Osteoblast (primary cell): ENCODE data around the gene MAPK14. TPM values are rescaled to one million over a fixed set of nuclear protein-coding genes. Genes with fewer than 3 reads are reported as not detected.

ENCODE experiments used
- DNase-seq: peaks from one replicate; pipeline ENCODE4 v3.0.0; 2011; ENCODE audit warnings: low spot score, mixed read lengths; ENCODE audit not compliant: insufficient read length; ENCODE audit errors: missing footprints
- H2AFZ ChIP-seq: 2 replicates; pipeline ENCODE4 v1.6.0; 2011; ENCODE audit warnings: mild to moderate bottlenecking, low read length
- H3K27ac ChIP-seq: 2 replicates; pipeline ENCODE4 v1.5.1; 2011; ENCODE audit warnings: mild to moderate bottlenecking, low read depth, low read length, moderate library complexity
- H3K27me3 ChIP-seq: 2 replicates; pipeline ENCODE4 v1.6.0; 2012; ENCODE audit warnings: mild to moderate bottlenecking, control low read depth, inconsistent platforms, low read length, moderate library complexity; ENCODE audit not compliant: insufficient read depth
- H3K36me3 ChIP-seq: 2 replicates; pipeline ENCODE4 v1.5.1; 2011; ENCODE audit warnings: mild to moderate bottlenecking, low read length, control low read depth, moderate library complexity; ENCODE audit not compliant: insufficient read depth
- H3K4me1 ChIP-seq: 2 replicates; pipeline ENCODE4 v1.5.1; 2011; ENCODE audit warnings: mild to moderate bottlenecking, low read length, control low read depth, moderate library complexity; ENCODE audit not compliant: insufficient read depth
- H3K4me2 ChIP-seq: 2 replicates; pipeline ENCODE4 v1.6.0; 2011; ENCODE audit warnings: mild to moderate bottlenecking, low read length; ENCODE audit not compliant: insufficient read depth
- H3K4me3 ChIP-seq: fragments of 200-600 bp; sonication (generic); 3 replicates; pipeline ENCODE4 v1.5.1; 2012; ENCODE audit warnings: mild to moderate bottlenecking, low read length, inconsistent platforms; ENCODE audit not compliant: insufficient read depth
- H3K79me2 ChIP-seq: 2 replicates; pipeline ENCODE4 v1.6.0; 2012; ENCODE audit warnings: mild to moderate bottlenecking, low read length, control low read depth, inconsistent platforms; ENCODE audit not compliant: insufficient read depth
- H3K9me3 ChIP-seq: 2 replicates; pipeline ENCODE4 v1.5.1; 2011; ENCODE audit warnings: low read depth, low read length, control low read depth
- H4K20me1 ChIP-seq: 2 replicates; pipeline ENCODE4 v1.6.0; 2012; ENCODE audit warnings: mild to moderate bottlenecking, low read length, control low read depth; ENCODE audit not compliant: insufficient read depth
- CTCF ChIP-seq: IDR thresholded peaks from 2 replicates; pipeline ENCODE4 v1.5.1; 2011; ENCODE audit warnings: mild to moderate bottlenecking, low read depth, low read length, moderate library complexity; ENCODE audit errors: extremely low read depth
- total RNA-seq: library from RNA; depleted of rRNA; stranded (reverse); fragments of >200 nt; gene quantifications from 2 replicates; pipeline ENCODE4 v1.2.3, GENCODE V29; 2012

MAPK14 gene
- total RNA-seq, 1 donor, result 90.5 TPM

DNA sequence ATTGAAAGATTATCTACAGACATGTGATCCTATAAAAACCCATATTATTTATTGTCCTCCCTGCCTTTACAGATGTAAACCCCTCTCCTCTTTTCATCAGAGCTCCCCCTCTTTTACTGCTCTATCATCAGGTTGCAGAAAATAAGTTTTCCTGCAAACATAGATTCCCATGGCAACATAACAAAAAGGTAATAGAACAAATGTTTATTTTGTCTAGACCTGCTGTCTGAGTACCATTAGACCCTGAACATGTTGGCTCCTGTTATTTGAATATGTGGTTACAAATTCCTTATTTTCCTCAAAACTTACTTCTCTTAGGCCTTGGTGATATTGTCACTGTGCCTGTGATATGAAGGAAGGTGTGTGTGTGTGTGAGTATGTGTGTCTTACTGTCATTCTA lies 11.5 kb downstream of the MAPK14 start:
- no peak overlapping the region for H3K4me3 ChIP-seq
- H4K20me1 ChIP-seq, result peaks cover 76% of the 10 kb centered on the region
- H3K4me1 ChIP-seq, result peaks cover 9% of the 10 kb centered on the region
- H3K27me3 ChIP-seq, result no peaks in the 10 kb centered on the region
- H2AFZ ChIP-seq, result no peak overlapping the region
- no peaks in the 10 kb centered on the region for H3K9me3 ChIP-seq
- H3K4me2 ChIP-seq, result no peak overlapping the region
- no peak overlapping the region for H3K27ac ChIP-seq
- peaks cover 98% of the 10 kb centered on the region for H3K79me2 ChIP-seq
- no peak for TF ChIP-seq CTCF
- no peak for DNase-seq
- no peaks in the 10 kb centered on the region for H3K36me3 ChIP-seq

DNA sequence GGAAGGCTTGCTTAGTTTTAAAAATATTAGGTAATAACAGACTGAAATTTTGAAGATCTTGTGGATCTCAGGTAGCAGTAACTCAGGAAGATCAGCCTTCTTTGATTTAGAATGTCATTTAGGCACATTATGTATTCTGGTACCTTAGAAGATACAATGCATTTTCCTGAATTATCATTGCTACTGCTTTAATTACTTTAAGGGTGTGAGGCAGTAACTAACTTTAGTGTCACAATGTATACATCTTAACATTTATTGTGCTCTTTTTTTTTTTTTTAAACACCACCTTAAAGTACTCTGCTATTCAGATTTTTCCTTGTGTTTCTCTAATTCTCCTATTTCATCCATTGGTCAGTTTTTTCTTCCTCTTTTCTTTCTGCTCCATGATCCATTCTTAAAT lies 13.3 kb downstream of the MAPK14 start:
- Histone ChIP-seq H3K27ac (no peak overlapping the region), H3K27me3 (no peaks in the 10 kb centered on the region), H3K79me2 (peaks cover 96% of the 10 kb centered on the region), H3K9me3 (no peaks in the 10 kb centered on the region), H4K20me1 (peaks cover 72% of the 10 kb centered on the region), H3K4me2 (no peak overlapping the region), H3K36me3 (no peaks in the 10 kb centered on the region), H3K4me3 (no peak overlapping the region), H3K4me1 (peaks cover 8% of the 10 kb centered on the region), H2AFZ (no peak overlapping the region)
- TF ChIP-seq CTCF, result no peak
- DNase-seq, result no peak

DNA sequence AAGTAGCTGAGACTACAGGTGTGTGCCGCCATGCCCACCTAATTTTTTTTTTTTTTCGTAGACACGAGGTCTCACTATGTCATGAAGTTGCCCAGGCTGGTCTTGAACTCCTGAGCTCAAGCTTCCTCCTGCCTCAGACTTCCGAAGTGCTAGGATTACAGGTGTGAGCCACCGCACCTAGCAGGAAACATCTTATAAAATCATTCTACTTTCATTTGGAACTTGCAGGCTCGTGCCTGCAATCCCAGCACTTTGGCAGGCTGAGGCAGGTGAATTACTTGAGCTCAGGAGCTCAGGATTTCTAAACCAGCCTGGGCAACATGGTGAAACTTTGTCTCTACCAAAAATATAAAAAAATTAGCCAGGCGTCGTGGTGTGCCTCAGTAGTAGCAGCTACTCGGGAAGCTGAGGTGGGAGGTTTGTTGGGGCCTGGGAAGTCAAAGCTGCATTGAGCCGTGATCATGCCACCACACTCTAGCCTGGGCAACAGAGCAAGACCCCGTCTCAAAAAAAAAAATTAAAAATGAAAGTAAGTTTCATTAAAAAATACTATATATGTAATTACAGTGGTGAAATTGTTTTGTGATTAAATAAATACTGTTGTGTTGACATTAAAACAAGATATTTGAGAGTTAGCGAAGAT lies 15.1 kb downstream of the MAPK14 start:
- peaks cover 8% of the 10 kb centered on the region for H3K4me1 ChIP-seq
- no peak overlapping the region for H2AFZ ChIP-seq
- no peaks in the 10 kb centered on the region for H3K36me3 ChIP-seq
- no peak for DNase-seq
- peaks cover 94% of the 10 kb centered on the region for H3K79me2 ChIP-seq
- peaks cover 70% of the 10 kb centered on the region for H4K20me1 ChIP-seq
- H3K4me2 ChIP-seq, result no peak overlapping the region
- H3K4me3 ChIP-seq, result no peak overlapping the region
- no peaks in the 10 kb centered on the region for H3K27me3 ChIP-seq
- H3K9me3 ChIP-seq, result no peaks in the 10 kb centered on the region
- TF ChIP-seq CTCF, result no peak
- H3K27ac ChIP-seq, result no peak overlapping the region

- Histone ChIP-seq H3K36me3 (no peaks in the 10 kb centered on the region), H3K27me3 (no peaks in the 10 kb centered on the region), H3K4me1 (peaks cover 3% of the 10 kb centered on the region), H3K4me2 (no peak overlapping the region), H3K79me2 (peaks cover 89% of the 10 kb centered on the region), H2AFZ (no peak overlapping the region), H3K27ac (no peak overlapping the region), H3K9me3 (no peaks in the 10 kb centered on the region), H4K20me1 (peaks cover 60% of the 10 kb centered on the region), H3K4me3 (no peak overlapping the region)
- TF ChIP-seq CTCF, result no peak
- DNase-seq, result no peak
Observed at GRCh38 chr6:36049582-36049981, 22.0 kb downstream of the MAPK14 start.
